OCI-LY1 (cell line): Measurements from ENCODE around the gene C1QTNF6.

Experiments
- CTCF ChIP-seq: fragments of 200-600 bp; sonication (generic), shearing (Covaris generic); IDR thresholded peaks from 2 replicates; pipeline ENCODE4 v1.5.1; 2017; ENCODE audit warnings: mild to moderate bottlenecking, antibody characterized with exemption, low read length, moderate library complexity, mixed read lengths
- EZH2 ChIP-seq: fragments of 200-600 bp; sonication (generic), shearing (Covaris generic); IDR thresholded peaks from 2 replicates; pipeline ENCODE4 v1.8.0; 2017; ENCODE audit warnings: borderline replicate concordance, mixed run types, mild to moderate bottlenecking, antibody characterized with exemption, low read length, moderate library complexity, mixed read lengths

- TF ChIP-seq CTCF (no peak), EZH2 (no peak)
These were observed 19.1 kb upstream of the C1QTNF6 start for GRCh38 chr22:37206841-37207821.
